Measurements from ENCODE around the gene WDR33. TPM values are rescaled to one million over a fixed set of nuclear protein-coding genes. Genes with fewer than 3 reads are reported as not detected.

Gene WDR33
- total and polyA plus RNA-seq, 10 of the 15 experiments (the other 5 are each of a cell fraction or from before 2014, with no cell fraction given): 29.2 to 73.8 (median 45.6) TPM

GRCh38 chr2:127721311-127721977 is 89.5 kb downstream of the WDR33 start:
- intact Hi-C loops (cut with micrococcal nuclease; ENCODE audit: unreplicated experiment) (no loop called here), in situ Hi-C loops (cut with MboI) (no loop called here)
- no peak overlapping the region for H3K9ac ChIP-seq (ENCODE audit: control insufficient read depth, insufficient read depth, low read length)
- H3K27ac ChIP-seq (ENCODE audit: control insufficient read depth, insufficient read depth): no peak overlapping the region
- FAIRE-seq: no peak
- H3K4me1 ChIP-seq (ENCODE audit: control insufficient read depth, insufficient read depth, low read length): no peaks in the 10 kb centered on the region
- no peaks in the 10 kb centered on the region for H3K79me2 ChIP-seq (ENCODE audit: control insufficient read depth, insufficient read depth, low read length)
- 97% methylated on average over 6 of the region's 6 CpGs for WGBS (ENCODE audit: insufficient coverage, insufficient replicate concordance, low lambda C conversion rate, missing lambda C conversion rate)
- CTCF ChIA-PET: no interaction called here
- H3K27me3 ChIP-seq (replicated peaks in 1 of 2; ENCODE audit: control insufficient read depth in 2 of 2, insufficient read depth in 2 of 2, low read length in 1 of 2): no peaks in the 10 kb centered on the region
- RAD21 ChIA-PET (ENCODE audit: unreplicated experiment): interaction anchor here (0.6 kb wide), 1 partner anchor 79 kb away, joined by 3 read pairs; no protein-coding TSS in a partner anchor
- H3K9me3 ChIP-seq (replicated peaks; ENCODE audit: control insufficient read depth, insufficient read depth, low read length): no peaks in the 10 kb centered on the region
- H4K20me1 ChIP-seq (ENCODE audit: control insufficient read depth, insufficient read depth): no peaks in the 10 kb centered on the region
- TF ChIP-seq TARDBP (IDR thresholded peaks at IDR 0.05; ENCODE audit: borderline replicate concordance) (no peak), RUNX3 (IDR thresholded peaks at IDR 0.05; ENCODE audit: low read length) (no peak), POLR2A (IDR thresholded peaks at IDR 0.05; ENCODE audit: low read depth, low read length) (no peak), SRF (IDR thresholded peaks at IDR 0.05; ENCODE audit: low read depth in 2 of 2, low read length in 2 of 2) (no peak), ZNF207 (IDR thresholded peaks at IDR 0.05; ENCODE audit: borderline replicate concordance) (no peak), NFYA (IDR thresholded peaks at IDR 0.05; ENCODE audit: borderline replicate concordance, low read depth, low read length) (no peak), TCF7 (IDR thresholded peaks at IDR 0.05; ENCODE audit: borderline replicate concordance) (no peak), EZH2 (IDR thresholded peaks at IDR 0.05; ENCODE audit: borderline replicate concordance, control insufficient read depth, low read depth, low read length) (no peak), CREM (IDR thresholded peaks at IDR 0.05; ENCODE audit: low read depth) (no peak), LARP7 (IDR thresholded peaks at IDR 0.05) (no peak), CTCF (IDR thresholded peaks at IDR 0.05 in 2 of 3, conservative IDR thresholded peaks at IDR 0.05 in 1 of 3; ENCODE audit: control insufficient read depth in 2 of 3, extremely low read depth in 1 of 3, insufficient read depth in 1 of 3, low read depth in 3 of 3, low read length in 3 of 3) (no peak), MLLT1 (IDR thresholded peaks at IDR 0.05) (no peak), CEBPZ (IDR thresholded peaks at IDR 0.05; ENCODE audit: low read depth, low read length) (no peak), SUPT20H (IDR thresholded peaks at IDR 0.05; ENCODE audit: borderline replicate concordance, control insufficient read depth, low read depth, low read length) (no peak), PAX5 (IDR thresholded peaks at IDR 0.05; ENCODE audit: borderline replicate concordance, low read depth, low read length) (no peak)
- ATAC-seq: no peak
- no peak overlapping the region for H3K4me2 ChIP-seq (ENCODE audit: control insufficient read depth, insufficient read depth)
- DNase-seq (ENCODE audit: low read depth, low spot score): no peak
- SMC1A ChIA-PET (ENCODE audit: uncharacterized antibody, unreplicated experiment): interaction anchor here (2.1 kb wide), 1 partner anchor 16 kb away, joined by 5 read pairs; no protein-coding TSS in a partner anchor
- no TSS peak for BruUV-seq (replicated peaks)
- H3K4me3 ChIP-seq: no peak overlapping the region
- peaks cover 8 to 26% of the 10 kb centered on the region in 2 experiments for H3K36me3 ChIP-seq (ENCODE audit: control insufficient read depth in 2 of 2, insufficient read depth in 2 of 2, low read length in 1 of 2)
- POLR2A ChIA-PET: no interaction called here
- no peak overlapping the region for H2AFZ ChIP-seq (ENCODE audit: control insufficient read depth, low read depth, low read length)
